Liver (tissue), 3 donors: ENCODE measurements around the gene ARHGAP21.

ENCODE experiments used
- EGR1 ChIP-seq, 2 donors: IDR thresholded peaks; 2 replicates each; pipeline ENCODE4 v1.6.1; 2016 to 2018; ENCODE audit warnings: antibody characterized with exemption in 2 of 2, low read depth in 2 of 2
- FOXA2 ChIP-seq: IDR thresholded peaks from 2 replicates; pipeline ENCODE4 v1.6.1; 2016; ENCODE audit warnings: antibody characterized with exemption
- GABPA ChIP-seq, 2 donors: IDR thresholded peaks in 1 of 2; conservative IDR thresholded peaks in 1 of 2; 2 replicates each; pipeline ENCODE4 v1.6.1; 2016; ENCODE audit warnings: antibody characterized with exemption in 2 of 2, mild to moderate bottlenecking in 1 of 2, moderate library complexity in 1 of 2
- HNF4G ChIP-seq: IDR thresholded peaks from 2 replicates; pipeline ENCODE4 v1.6.1; 2016; ENCODE audit warnings: antibody characterized with exemption
- JUND ChIP-seq, 2 donors: IDR thresholded peaks; 2 replicates each; pipeline ENCODE4 v1.6.1; 2016; ENCODE audit warnings: antibody characterized with exemption in 2 of 2
- MAX ChIP-seq: IDR thresholded peaks from 2 replicates; pipeline ENCODE4 v1.6.1; 2016; ENCODE audit warnings: antibody characterized with exemption
- RAD21 ChIP-seq, 2 donors: IDR thresholded peaks; 2 replicates each; pipeline ENCODE4 v1.6.1; 2016; ENCODE audit warnings: antibody characterized with exemption in 2 of 2, mild to moderate bottlenecking in 2 of 2
- RXRA ChIP-seq, 2 donors: IDR thresholded peaks; 2 replicates each; pipeline ENCODE4 v1.6.1; 2017 to 2018; ENCODE audit warnings: antibody characterized with exemption in 2 of 2, mild to moderate bottlenecking in 1 of 2
- TAF1 ChIP-seq: conservative IDR thresholded peaks from 2 replicates; pipeline ENCODE4 v1.6.1; 2016; ENCODE audit warnings: antibody characterized with exemption, mild to moderate bottlenecking
- YY1 ChIP-seq: IDR thresholded peaks from 2 replicates; pipeline ENCODE4 v1.6.1; 2016; ENCODE audit warnings: antibody characterized with exemption, mild to moderate bottlenecking
- ZBTB33 ChIP-seq: IDR thresholded peaks from 2 replicates; pipeline ENCODE4 v1.6.1; 2016; ENCODE audit warnings: antibody characterized with exemption
- TF ChIP-seq, protein P1 (sequence below): fragments of 150-350 bp; IDR thresholded peaks from 2 replicates; pipeline ENCODE4 v1.5.1; 2017; ENCODE audit warnings: improper control_type of control experiment, low read depth, low read length; ENCODE audit not compliant: missing input control
- TF ChIP-seq, protein P2 (sequence below): IDR thresholded peaks from 2 replicates; pipeline ENCODE4 v1.6.1; 2016; ENCODE audit warnings: antibody characterized with exemption, mild to moderate bottlenecking
- donor health status: healthy.
- donor health status: healthy.

GRCh38 chr10:24683554-24683953, 40.1 kb downstream of the ARHGAP21 start:
- TF ChIP-seq MAX (no peak), GABPA (IDR thresholded peaks at IDR 0.05 in 1 of 2, conservative IDR thresholded peaks at IDR 0.05 in 1 of 2) (no peak), RAD21 (IDR thresholded peaks at IDR 0.05) (no peak), EGR1 (IDR thresholded peaks at IDR 0.05; ENCODE audit: low read depth in 2 of 2) (no peak), TAF1 (no peak), RXRA (IDR thresholded peaks at IDR 0.05) (no peak), YY1 (no peak), JUND (IDR thresholded peaks at IDR 0.05) (no peak), FOXA2 (no peak), ZBTB33 (no peak), HNF4G (no peak)
- TF ChIP-seq, protein P1, sequence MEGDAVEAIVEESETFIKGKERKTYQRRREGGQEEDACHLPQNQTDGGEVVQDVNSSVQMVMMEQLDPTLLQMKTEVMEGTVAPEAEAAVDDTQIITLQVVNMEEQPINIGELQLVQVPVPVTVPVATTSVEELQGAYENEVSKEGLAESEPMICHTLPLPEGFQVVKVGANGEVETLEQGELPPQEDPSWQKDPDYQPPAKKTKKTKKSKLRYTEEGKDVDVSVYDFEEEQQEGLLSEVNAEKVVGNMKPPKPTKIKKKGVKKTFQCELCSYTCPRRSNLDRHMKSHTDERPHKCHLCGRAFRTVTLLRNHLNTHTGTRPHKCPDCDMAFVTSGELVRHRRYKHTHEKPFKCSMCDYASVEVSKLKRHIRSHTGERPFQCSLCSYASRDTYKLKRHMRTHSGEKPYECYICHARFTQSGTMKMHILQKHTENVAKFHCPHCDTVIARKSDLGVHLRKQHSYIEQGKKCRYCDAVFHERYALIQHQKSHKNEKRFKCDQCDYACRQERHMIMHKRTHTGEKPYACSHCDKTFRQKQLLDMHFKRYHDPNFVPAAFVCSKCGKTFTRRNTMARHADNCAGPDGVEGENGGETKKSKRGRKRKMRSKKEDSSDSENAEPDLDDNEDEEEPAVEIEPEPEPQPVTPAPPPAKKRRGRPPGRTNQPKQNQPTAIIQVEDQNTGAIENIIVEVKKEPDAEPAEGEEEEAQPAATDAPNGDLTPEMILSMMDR, result no peak
- TF ChIP-seq, protein P2, sequence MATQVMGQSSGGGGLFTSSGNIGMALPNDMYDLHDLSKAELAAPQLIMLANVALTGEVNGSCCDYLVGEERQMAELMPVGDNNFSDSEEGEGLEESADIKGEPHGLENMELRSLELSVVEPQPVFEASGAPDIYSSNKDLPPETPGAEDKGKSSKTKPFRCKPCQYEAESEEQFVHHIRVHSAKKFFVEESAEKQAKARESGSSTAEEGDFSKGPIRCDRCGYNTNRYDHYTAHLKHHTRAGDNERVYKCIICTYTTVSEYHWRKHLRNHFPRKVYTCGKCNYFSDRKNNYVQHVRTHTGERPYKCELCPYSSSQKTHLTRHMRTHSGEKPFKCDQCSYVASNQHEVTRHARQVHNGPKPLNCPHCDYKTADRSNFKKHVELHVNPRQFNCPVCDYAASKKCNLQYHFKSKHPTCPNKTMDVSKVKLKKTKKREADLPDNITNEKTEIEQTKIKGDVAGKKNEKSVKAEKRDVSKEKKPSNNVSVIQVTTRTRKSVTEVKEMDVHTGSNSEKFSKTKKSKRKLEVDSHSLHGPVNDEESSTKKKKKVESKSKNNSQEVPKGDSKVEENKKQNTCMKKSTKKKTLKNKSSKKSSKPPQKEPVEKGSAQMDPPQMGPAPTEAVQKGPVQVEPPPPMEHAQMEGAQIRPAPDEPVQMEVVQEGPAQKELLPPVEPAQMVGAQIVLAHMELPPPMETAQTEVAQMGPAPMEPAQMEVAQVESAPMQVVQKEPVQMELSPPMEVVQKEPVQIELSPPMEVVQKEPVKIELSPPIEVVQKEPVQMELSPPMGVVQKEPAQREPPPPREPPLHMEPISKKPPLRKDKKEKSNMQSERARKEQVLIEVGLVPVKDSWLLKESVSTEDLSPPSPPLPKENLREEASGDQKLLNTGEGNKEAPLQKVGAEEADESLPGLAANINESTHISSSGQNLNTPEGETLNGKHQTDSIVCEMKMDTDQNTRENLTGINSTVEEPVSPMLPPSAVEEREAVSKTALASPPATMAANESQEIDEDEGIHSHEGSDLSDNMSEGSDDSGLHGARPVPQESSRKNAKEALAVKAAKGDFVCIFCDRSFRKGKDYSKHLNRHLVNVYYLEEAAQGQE, result no peak
